ENCODE measurements around the gene RHOV. TPM values are rescaled to one million over a fixed set of nuclear protein-coding genes. Genes with fewer than 3 reads are reported as not detected.

RHOV gene
- total and polyA plus RNA-seq, 4 experiments from 2014 or later, result not detected

DNA sequence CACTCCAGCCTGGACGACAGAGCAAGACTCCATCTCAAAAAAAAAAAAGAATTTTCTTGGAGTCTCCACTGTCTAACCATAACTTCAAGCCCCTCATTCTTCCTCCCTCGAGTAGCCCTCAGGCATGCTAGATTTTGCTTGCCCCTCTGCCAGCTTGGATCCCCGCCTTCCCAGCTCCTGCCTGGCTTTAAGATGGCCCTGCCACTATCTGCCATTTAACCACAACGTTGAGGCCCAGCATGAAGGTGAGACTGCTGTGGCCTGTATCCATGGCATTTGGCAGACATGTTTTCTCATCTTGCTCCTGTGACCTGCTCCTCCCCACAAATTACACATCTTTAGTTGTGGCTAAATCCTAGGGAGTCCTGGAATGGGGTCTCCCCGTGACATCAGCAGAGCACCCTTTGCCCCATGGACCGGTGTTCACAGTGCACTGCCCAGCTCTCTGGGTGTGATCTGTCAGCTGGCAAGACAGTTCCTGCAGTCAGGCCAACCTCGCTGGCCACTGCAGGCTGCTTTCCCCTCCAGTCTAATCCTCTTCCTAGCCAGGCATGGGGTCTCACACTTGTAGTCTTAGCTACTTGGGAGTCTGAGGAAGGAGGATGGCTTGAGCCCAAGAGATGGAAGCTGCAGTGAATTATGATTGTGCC lies 30.6 kb upstream of the RHOV start:
- Mint-ChIP-seq H3K9me3 (no peaks in the 10 kb centered on the region), H3K27me3 (no peaks in the 10 kb centered on the region), H3K4me1 (peaks cover 13 to 41% (median 25%) of the 10 kb centered on the region in 4 donors), H3K4me3 (no peak overlapping the region), H3K36me3 (peaks cover 12 to 34% of the 10 kb centered on the region in 2 donors), H3K27ac (peak overlapping the region in 3 of 7 donors; percentile 15 to 81 (median 73))
- no peak overlapping the region for H3K27ac ChIP-seq (ENCODE audit: low read depth, low read length)
- intact Hi-C loops (cut with micrococcal nuclease), result loop anchor here (1.0 to 5.0 kb wide), 6 partner anchors 10 to 428 kb away; partner anchors contain the start of genes INO80, NUSAP1, OIP5 and VPS18
- CTCF ChIA-PET (ENCODE audit: partially characterized antibody), result interaction anchor here (0.6 to 9.0 kb wide), 29 partner anchors 9 to 601 kb away, joined by 3 to 102 read pairs (median 4); partner anchors contain the start of genes DNAJC17, VPS18 and ZFYVE19
- H3K9me3 ChIP-seq (ENCODE audit: control insufficient read depth in 1 of 2, low read length in 2 of 2), result no peaks in the 10 kb centered on the region
- no peaks in the 10 kb centered on the region for H3K27me3 ChIP-seq (ENCODE audit: insufficient read depth, low read length)
- peaks cover 20% of the 10 kb centered on the region for H3K4me1 ChIP-seq (ENCODE audit: insufficient read depth, low read length)
- DNase-seq, result no peak
- no peak overlapping the region for H3K4me3 ChIP-seq (ENCODE audit: low read length in 2 of 2)
- POLR2A ChIA-PET (ENCODE audit: partially characterized antibody), result interaction anchor here (0.6 to 3.8 kb wide), 6 partner anchors 9 to 211 kb away, joined by 3 to 17 read pairs (median 4); partner anchors contain the start of genes INO80 and VPS18
- peaks cover 27% of the 10 kb centered on the region for H3K36me3 ChIP-seq (ENCODE audit: insufficient read depth, low read length)

GRCh38 chr15:40902605-40903561 lies 28.8 kb upstream of the RHOV start:
- no peaks in the 10 kb centered on the region for H3K27me3 Mint-ChIP-seq
- H3K27ac ChIP-seq (ENCODE audit: low read depth, low read length), result no peak overlapping the region
- H3K4me1 ChIP-seq (ENCODE audit: insufficient read depth, low read length), result peaks cover 18% of the 10 kb centered on the region
- peaks cover 14 to 39% (median 23%) of the 10 kb centered on the region in 4 donors for H3K4me1 Mint-ChIP-seq
- DNase-seq, result no peak
- intact Hi-C loops (cut with micrococcal nuclease), result loop anchor here (5.0 kb wide), 2 partner anchors 379 to 429 kb away; partner anchors contain the start of genes NUSAP1 and OIP5
- H3K4me3 Mint-ChIP-seq, result peak overlapping the region in 1 of 8 donors; percentile 20
- H3K36me3 Mint-ChIP-seq, result peaks cover 17 to 45% of the 10 kb centered on the region in 2 donors
- H3K9me3 ChIP-seq (ENCODE audit: control insufficient read depth in 1 of 2, low read length in 2 of 2), result no peaks in the 10 kb centered on the region
- CTCF ChIA-PET (ENCODE audit: partially characterized antibody), result interaction anchor here (0.7 to 9.0 kb wide), 14 partner anchors 7 to 430 kb away, joined by 3 to 102 read pairs (median 4); partner anchors contain the start of genes CHAC1, DLL4, NUSAP1 and OIP5
- POLR2A ChIA-PET (ENCODE audit: partially characterized antibody), result interaction anchor here (1.8 to 2.0 kb wide), 2 partner anchors 8 to 28 kb away, joined by 4 to 13 read pairs; partner anchors contain the start of gene VPS18
- H3K27ac Mint-ChIP-seq, result peak overlapping the region in 4 of 7 donors; percentile 53 to 75 (median 65)
- H3K27me3 ChIP-seq (ENCODE audit: insufficient read depth, low read length), result no peaks in the 10 kb centered on the region
- peaks cover 39% of the 10 kb centered on the region for H3K36me3 ChIP-seq (ENCODE audit: insufficient read depth, low read length)
- no peaks in the 10 kb centered on the region for H3K9me3 Mint-ChIP-seq
- no peak overlapping the region for H3K4me3 ChIP-seq (ENCODE audit: low read length in 2 of 2)

GRCh38 chr15:40901053-40901443 lies 27.0 kb upstream of the RHOV start:
- intact Hi-C loops (cut with micrococcal nuclease), result loop anchor here (5.0 kb wide), 2 partner anchors 381 to 431 kb away; partner anchors contain the start of genes NUSAP1 and OIP5
- Mint-ChIP-seq H3K4me3 (no peak overlapping the region), H3K36me3 (peaks cover 24 to 54% of the 10 kb centered on the region in 2 donors), H3K27me3 (no peaks in the 10 kb centered on the region), H3K4me1 (peaks cover 15 to 32% (median 18%) of the 10 kb centered on the region in 4 donors), H3K9me3 (no peaks in the 10 kb centered on the region), H3K27ac (no peak overlapping the region)
- no peaks in the 10 kb centered on the region for H3K9me3 ChIP-seq (ENCODE audit: control insufficient read depth in 1 of 2, low read length in 2 of 2)
- H3K4me3 ChIP-seq (ENCODE audit: low read length in 2 of 2), result no peak overlapping the region
- H3K27ac ChIP-seq (ENCODE audit: low read depth, low read length), result no peak overlapping the region
- DNase-seq, result no peak
- POLR2A ChIA-PET (ENCODE audit: partially characterized antibody), result no interaction called here
- CTCF ChIA-PET (ENCODE audit: partially characterized antibody), result interaction anchor here (1.1 to 1.4 kb wide), 6 partner anchors 9 to 432 kb away, joined by 3 to 4 read pairs (median 3); partner anchors contain the start of genes NUSAP1 and OIP5
- H3K36me3 ChIP-seq (ENCODE audit: insufficient read depth, low read length), result peaks cover 39% of the 10 kb centered on the region
- H3K27me3 ChIP-seq (ENCODE audit: insufficient read depth, low read length), result no peaks in the 10 kb centered on the region
- H3K4me1 ChIP-seq (ENCODE audit: insufficient read depth, low read length), result peaks cover 6% of the 10 kb centered on the region

DNA sequence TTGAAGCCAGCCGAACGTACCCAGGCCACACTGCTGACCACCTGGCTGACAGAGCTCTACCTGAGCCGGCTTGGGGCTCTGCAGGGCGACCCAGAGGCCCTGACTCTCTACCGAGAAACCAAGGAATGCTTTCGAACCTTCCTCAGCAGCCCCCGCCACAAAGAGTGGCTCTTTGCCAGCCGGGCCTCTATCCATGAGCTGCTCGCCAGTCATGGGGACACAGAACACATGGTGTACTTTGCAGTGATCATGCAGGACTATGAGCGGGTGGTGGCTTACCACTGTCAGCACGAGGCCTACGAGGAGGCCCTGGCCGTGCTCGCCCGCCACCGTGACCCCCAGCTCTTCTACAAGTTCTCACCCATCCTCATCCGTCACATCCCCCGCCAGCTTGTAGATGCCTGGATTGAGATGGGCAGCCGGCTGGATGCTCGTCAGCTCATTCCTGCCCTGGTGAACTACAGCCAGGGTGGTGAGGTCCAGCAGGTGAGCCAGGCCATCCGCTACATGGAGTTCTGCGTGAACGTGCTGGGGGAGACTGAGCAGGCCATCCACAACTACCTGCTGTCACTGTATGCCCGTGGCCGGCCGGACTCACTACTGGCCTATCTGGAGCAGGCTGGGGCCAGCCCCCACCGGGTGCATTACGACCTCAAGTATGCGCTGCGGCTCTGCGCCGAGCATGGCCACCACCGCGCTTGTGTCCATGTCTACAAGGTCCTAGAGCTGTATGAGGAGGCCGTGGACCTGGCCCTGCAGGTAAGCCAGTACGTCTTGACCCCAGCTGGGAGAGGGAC lies 26.4 kb upstream of the RHOV start:
- CTCF ChIA-PET (ENCODE audit: partially characterized antibody), result interaction anchor here (1.1 to 1.4 kb wide), 4 partner anchors 8 to 121 kb away, joined by 3 to 4 read pairs (median 4); no protein-coding TSS in a partner anchor
- H3K27ac Mint-ChIP-seq, result no peak overlapping the region
- intact Hi-C loops (cut with micrococcal nuclease), result loop anchor here (5.0 kb wide), 2 partner anchors 382 to 432 kb away; partner anchors contain the start of genes NUSAP1 and OIP5
- POLR2A ChIA-PET (ENCODE audit: partially characterized antibody), result no interaction called here
- peaks cover 19 to 38% (median 22%) of the 10 kb centered on the region in 4 donors for H3K4me1 Mint-ChIP-seq
- no peak for DNase-seq
- no peaks in the 10 kb centered on the region for H3K9me3 ChIP-seq (ENCODE audit: control insufficient read depth in 1 of 2, low read length in 2 of 2)
- H3K9me3 Mint-ChIP-seq, result no peaks in the 10 kb centered on the region
- H3K4me1 ChIP-seq (ENCODE audit: insufficient read depth, low read length), result peaks cover 12% of the 10 kb centered on the region
- no peak overlapping the region for H3K4me3 ChIP-seq (ENCODE audit: low read length in 2 of 2)
- H3K27me3 ChIP-seq (ENCODE audit: insufficient read depth, low read length), result no peaks in the 10 kb centered on the region
- peaks cover 39% of the 10 kb centered on the region for H3K36me3 ChIP-seq (ENCODE audit: insufficient read depth, low read length)
- no peaks in the 10 kb centered on the region for H3K27me3 Mint-ChIP-seq
- no peak overlapping the region for H3K4me3 Mint-ChIP-seq
- peaks cover 24 to 56% of the 10 kb centered on the region in 2 donors for H3K36me3 Mint-ChIP-seq
- H3K27ac ChIP-seq (ENCODE audit: low read depth, low read length), result no peak overlapping the region

DNA sequence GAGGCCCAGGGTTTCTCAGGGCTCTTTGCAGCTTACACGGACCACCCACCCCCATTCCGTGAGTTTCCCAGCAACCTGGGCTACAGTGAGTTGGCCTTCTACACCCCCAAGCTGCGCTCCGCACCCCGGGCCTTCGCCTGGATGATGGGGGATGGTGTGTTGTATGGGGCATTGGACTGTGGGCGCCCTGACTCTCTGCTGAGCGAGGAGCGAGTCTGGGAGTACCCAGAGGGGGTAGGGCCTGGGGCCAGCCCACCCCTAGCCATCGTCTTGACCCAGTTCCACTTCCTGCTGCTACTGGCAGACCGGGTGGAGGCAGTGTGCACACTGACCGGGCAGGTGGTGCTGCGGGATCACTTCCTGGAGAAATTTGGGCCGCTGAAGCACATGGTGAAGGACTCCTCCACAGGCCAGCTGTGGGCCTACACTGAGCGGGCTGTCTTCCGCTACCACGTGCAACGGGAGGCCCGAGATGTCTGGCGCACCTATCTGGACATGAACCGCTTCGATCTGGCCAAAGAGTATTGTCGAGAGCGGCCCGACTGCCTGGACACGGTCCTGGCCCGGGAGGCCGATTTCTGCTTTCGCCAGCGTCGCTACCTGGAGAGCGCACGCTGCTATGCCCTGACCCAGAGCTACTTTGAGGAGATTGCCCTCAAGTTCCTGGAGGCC lies 25.6 kb upstream of the RHOV start:
- ChIA-PET CTCF (ENCODE audit: partially characterized antibody) (interaction anchor here (1.1 to 6.3 kb wide), 4 partner anchors 37 to 122 kb away, joined by 3 to 245 read pairs (median 4); no protein-coding TSS in a partner anchor), POLR2A (ENCODE audit: partially characterized antibody) (no interaction called here)
- H3K4me1 ChIP-seq (ENCODE audit: insufficient read depth, low read length), result peaks cover 18% of the 10 kb centered on the region
- no peak overlapping the region for H3K27ac ChIP-seq (ENCODE audit: low read depth, low read length)
- Mint-ChIP-seq H3K27ac (no peak overlapping the region), H3K4me3 (no peak overlapping the region), H3K4me1 (peaks cover 25 to 43% (median 28%) of the 10 kb centered on the region in 4 donors), H3K27me3 (no peaks in the 10 kb centered on the region), H3K36me3 (peaks cover 24 to 61% of the 10 kb centered on the region in 2 donors), H3K9me3 (no peaks in the 10 kb centered on the region)
- DNase-seq, result no peak
- no peaks in the 10 kb centered on the region for H3K27me3 ChIP-seq (ENCODE audit: insufficient read depth, low read length)
- intact Hi-C loops (cut with micrococcal nuclease), result loop anchor here (5.0 to 10.0 kb wide), 3 partner anchors 335 to 433 kb away; partner anchors contain the start of genes CCDC32, NUSAP1, OIP5 and RPUSD2
- no peaks in the 10 kb centered on the region for H3K9me3 ChIP-seq (ENCODE audit: control insufficient read depth in 1 of 2, low read length in 2 of 2)
- peaks cover 39% of the 10 kb centered on the region for H3K36me3 ChIP-seq (ENCODE audit: insufficient read depth, low read length)
- no peak overlapping the region for H3K4me3 ChIP-seq (ENCODE audit: low read length in 2 of 2)
